ENCODE results near the gene CSNK1E.

DNA sequence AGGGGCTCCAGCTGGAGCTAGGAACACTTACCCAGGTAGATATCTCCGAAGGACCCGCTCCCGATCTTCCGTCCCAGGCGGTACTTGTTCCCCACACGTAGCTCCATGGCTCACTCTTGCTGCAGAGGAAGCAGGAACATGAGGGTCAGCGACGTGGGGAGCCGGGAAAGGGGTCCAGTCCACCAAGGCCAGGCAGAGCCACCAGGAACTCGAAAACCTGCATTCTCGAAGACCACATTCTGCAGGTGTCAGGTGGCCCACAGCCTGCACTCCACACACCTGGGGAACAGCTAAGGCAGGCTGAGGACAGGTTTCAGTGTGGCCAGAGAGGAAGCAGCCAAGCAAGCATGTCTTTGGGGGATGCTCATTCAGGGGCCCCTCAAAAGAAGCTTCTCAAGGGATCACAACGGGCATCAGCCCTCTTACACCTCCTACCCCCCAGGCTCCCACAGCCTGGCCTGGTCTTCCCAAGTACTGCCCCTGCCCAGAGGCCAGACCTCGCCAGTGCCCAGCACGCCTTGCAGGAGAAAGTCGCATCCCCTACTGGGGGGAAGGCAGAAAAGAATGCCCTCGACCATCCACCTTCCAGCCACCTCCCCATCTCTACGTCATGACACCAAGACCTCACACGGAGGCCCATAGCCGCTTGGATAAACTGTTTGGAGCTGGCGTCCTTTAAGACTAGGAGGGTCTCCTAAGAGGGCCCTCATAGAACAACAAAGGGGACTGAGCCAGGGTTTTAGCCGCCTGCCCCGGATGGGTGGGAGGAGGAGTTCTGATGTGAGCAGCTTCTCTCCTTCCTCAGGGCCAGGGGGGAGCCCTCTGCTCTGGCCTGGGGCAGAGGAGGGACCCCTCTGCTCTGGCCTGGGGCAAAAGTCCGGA is 2.9 kb downstream of the CSNK1E start:
- TF ChIP-seq, protein P1, sequence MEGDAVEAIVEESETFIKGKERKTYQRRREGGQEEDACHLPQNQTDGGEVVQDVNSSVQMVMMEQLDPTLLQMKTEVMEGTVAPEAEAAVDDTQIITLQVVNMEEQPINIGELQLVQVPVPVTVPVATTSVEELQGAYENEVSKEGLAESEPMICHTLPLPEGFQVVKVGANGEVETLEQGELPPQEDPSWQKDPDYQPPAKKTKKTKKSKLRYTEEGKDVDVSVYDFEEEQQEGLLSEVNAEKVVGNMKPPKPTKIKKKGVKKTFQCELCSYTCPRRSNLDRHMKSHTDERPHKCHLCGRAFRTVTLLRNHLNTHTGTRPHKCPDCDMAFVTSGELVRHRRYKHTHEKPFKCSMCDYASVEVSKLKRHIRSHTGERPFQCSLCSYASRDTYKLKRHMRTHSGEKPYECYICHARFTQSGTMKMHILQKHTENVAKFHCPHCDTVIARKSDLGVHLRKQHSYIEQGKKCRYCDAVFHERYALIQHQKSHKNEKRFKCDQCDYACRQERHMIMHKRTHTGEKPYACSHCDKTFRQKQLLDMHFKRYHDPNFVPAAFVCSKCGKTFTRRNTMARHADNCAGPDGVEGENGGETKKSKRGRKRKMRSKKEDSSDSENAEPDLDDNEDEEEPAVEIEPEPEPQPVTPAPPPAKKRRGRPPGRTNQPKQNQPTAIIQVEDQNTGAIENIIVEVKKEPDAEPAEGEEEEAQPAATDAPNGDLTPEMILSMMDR (IDR thresholded peaks at IDR 0.05) = no peak
- TF ChIP-seq POLR2A (IDR thresholded peaks at IDR 0.05) = no peak
- TF ChIP-seq POLR2AphosphoS5 (IDR thresholded peaks at IDR 0.05) = no peak

All from upper lobe of left lung (tissue), 4 donors.